Mesenteric fat pad (tissue), 1 donor: Measurements from ENCODE around the gene ORAI3. TPM values are rescaled to one million over a fixed set of nuclear protein-coding genes. Genes with fewer than 3 reads are reported as not detected.
"Not testable (repeated sequence)": the region's sequence is repeated elsewhere in the genome, so short reads cannot be mapped to it uniquely, and the experiment has no call there.

Source experiments
- DNase-seq: peaks from one replicate; pipeline ENCODE4 v3.0.0-alpha.2; 2020; ENCODE audit warnings: low spot score
- total RNA-seq: library from RNA; stranded (reverse); fragmentation: NEBNext Ultra II Directional; extraction: Animal tissue kit (Norgen Biotek cat#: 25700); gene quantifications from one replicate; pipeline ENCODE4 v1.2.1, GENCODE V29; 2021
- donor health status: DM: yes; HTN: yes; CAD: no.

Gene ORAI3
- total RNA-seq, 1 donor from 2014 or later: 17.9 TPM

DNA sequence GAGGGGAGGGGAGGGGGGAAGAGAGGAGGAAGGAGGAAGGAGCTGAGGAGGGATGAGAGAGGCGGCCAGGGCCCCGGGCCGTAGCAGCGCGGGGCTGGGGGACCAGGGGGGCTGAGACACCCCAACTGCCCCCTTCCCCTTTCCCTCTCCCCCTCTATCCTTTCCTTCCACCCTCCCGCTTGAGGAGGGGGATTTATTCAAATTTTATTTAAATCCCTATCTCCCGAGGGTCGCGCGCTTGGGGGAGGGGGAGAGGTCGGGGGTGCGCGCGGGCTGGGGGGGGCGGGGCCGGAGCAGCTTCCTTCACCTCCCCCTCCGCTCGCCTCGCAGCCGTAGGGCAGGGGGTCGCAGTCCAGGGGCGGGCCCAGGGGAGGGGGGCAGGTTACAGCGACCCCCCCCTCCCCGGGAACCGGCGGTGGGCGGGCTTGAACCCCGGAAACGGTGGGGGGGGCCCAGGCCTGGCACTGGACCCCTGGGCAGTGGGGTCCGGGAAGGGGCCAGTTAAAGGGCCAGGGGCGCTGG is 25.3 kb upstream of the ORAI3 start, which contains the start of gene FBXL19:
TSS of gene FBXL19 (plus strand) at position 19 of the 522 bp plus-strand sequence. CDS start 2,183 bp downstream, outside the sequence.
- DNase-seq: no peak

DNA sequence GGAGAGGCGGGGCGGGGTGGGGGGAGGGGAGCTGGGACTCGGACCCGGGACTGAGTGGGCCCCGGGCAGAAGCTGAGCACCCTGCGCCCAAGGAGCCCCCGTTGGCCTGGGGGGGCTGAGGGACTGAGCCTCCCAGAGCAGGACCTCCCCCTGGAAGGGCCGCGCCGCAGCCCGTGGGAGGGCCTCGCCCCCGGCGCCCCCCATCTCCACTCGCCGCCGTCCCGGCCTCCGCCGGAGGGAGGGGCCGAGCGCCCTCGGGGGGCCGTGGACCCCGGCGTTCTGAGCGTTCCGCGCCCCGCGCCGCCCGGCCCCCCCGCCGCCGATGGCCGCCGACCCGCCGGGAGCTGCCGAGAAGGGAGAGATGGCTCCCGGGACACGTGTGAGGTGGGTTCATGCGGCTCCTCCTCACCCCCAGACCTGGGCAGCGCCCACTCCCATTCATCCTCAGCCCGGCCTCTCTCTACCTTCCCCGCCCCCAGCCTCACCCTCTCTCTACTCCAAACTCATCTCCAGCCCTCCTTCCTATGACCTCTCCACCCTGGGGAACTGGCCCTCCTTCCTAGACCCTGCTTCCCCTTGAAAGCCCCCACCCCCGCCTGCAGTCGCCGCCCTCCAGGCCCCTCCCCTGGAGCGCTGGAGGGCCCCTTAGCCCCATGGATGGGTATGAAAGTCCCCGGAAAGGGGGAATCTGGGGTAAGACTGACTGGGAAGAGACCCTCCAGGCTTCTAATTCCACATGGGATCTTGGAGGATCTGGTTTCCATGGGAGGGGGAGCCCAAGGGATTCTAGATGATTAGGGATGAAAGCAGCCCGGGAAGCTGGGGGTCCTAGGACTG is 24.6 kb upstream of the ORAI3 start:
- no peak for DNase-seq

DNA sequence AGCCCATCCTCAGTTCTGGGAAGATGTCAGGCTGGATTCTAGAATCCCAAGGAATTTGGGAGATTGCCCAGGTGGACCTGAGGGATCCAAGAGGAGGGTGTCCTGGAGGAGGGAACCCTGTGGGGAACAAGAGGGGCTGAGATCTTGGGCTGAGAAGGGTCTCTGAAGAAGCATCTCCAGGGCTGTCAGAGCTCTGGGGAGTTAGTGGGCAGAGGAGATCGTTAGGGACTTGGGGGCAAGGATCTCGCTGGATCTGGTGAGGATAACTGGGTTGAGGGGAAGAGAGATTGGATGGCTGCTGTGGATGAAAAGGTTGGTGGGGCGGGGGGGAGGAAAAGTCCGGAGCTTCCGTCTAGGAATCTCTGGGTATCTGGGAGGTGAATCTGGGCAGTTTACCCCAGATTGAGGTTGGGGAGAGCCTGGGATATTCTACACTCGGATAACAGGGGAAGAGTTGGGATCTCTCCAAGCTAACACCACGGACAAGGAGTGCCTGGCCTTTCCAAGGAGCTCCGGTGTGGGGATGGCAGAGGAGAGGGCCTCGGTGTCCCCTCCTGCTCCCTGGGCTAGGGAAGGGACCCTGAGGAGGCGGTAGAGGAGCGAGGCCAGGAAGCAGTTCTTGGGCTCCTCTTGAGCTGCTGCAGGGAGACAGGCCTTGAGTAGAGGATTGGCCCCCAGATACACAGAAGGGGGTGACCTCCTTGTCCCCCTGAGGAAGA is 23.8 kb upstream of the ORAI3 start:
- DNase-seq: no peak

DNA sequence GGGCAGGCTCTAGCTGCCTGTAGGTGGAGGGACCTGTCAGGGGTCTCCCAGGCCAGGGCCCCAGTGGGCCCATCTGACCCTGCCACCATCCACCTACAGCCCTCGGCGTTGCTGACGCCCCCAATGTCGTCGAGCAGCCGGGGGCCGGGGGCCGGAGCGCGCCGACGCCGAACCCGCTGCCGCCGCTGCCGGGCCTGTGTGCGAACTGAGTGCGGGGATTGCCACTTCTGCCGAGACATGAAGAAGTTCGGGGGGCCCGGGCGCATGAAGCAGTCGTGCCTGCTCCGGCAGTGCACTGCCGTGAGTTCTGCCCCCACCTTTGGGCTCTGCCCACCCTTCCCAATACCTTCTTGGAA is 23.3 kb upstream of the ORAI3 start:
- DNase-seq: no peak

DNA sequence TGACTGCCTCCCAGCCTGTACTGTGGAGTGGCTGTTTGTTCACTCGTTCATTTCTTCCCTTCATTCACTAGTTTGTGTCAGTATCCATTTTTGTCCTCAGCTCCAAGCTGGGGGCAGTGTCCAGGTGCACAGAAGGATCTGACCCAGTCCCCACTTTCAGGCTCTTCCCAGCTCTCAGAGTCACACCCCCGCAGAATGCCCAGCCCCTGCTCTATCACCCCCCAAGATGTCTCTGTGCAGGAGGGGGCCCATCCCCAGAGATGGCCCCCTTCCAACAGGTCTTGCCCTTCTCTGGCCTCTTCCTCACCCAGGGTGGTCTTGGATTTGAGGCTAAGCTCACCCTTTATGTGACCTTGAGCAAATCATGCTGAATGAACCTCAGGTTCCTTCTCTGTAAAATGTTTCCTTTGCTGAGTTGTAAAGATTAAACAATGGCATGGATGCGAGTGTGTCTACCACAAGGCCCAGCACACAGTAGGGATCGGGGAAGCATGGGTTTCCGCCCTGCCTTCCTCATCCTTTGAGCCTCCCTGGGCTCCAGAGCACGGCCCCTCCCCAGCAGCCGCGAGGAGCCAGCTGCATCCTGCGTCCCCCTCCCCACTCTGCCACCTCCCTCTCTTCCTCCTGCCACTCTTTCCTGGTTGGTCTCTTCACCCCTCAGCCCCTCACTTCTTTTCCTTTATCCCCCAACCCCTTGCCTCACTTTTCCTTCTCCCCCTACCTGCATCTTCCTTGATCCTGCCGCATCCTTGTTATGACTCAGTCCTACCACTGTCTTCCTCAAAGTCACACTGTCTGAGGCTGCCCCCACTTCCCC is 22.7 kb upstream of the ORAI3 start:
- no peak for DNase-seq

DNA sequence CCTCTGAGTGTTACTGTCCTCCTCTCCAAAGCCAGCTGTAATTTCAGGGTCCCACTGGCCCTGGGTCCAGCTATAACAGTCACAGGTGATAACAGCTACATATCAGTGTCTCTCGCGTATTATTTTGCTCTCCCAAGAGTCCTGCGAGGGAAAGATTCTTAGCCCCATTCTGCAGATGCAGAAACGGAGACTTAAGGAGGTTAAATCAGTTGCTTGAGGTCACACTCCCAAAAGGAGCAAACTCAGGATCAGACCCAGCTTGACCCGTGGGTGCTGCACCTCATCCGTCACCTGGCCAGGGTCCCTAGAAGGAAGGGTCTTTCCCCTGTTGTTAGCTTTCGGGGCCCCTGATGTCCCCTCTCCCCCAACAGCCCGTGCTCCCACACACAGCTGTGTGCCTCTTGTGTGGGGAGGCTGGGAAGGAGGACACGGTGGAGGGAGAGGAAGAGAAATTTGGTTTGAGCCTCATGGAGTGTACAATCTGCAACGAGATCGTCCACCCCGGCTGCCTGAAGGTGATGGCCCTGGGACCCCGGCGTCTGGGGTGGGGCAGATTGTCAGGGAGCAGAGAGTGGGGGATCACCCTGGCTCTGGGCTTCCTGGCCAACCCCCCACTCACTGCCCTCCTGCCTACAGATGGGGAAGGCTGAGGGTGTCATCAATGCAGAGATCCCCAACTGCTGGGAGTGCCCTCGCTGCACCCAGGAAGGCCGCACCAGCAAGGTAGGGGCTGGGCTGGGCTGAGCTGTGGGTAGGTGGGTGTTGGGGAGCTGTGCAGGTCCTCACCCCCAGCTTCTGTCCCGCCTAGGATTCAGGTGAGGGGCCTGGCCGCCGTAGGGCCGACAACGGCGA is 21.7 kb upstream of the ORAI3 start:
- DNase-seq: no peak

DNA sequence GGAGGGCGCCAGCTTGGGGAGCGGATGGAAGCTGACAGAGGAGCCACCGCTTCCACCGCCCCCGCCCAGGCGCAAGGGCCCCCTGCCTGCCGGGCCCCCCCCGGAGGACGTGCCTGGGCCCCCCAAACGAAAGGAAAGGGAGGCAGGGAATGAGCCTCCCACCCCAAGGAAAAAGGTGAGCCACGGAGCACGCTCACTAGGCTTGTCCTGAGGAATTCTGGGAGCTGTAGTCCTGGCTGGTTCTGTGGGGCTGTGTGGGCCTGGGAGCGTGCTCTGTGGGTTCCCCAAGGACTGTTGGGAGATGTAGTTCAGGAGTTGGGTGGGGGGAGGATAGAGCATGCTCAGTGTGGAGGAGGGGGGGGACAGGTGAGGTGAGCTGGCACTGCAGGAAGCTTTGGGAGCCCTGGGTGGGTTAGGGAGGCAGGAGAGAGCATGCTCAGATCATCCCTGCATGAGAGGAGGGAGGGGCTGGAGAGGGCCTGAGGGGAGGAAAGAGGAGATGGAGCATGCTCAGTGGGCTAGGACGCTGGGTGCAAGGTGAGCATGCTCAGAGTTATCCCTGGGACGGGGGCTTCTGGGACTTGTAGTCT is 21.0 kb upstream of the ORAI3 start:
- no peak for DNase-seq

DNA sequence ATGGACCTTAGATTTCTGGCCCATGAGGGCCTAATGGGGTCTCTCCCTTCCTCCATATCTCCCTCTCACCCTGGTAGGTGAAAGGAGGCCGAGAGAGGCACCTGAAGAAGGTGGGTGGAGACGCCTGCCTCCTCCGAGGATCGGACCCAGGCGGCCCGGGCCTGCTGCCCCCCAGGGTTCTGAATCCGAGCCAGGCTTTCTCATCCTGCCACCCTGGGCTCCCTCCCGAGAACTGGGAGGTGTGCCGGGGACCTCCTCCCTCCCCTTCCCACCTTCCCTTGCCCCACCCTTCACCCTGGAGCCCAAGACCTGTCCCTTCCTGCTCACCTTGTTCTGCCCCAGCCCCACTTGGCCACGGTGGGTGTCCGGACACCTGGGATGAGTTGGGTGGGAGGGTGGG is 20.5 kb upstream of the ORAI3 start:
- DNase-seq: no peak

DNA sequence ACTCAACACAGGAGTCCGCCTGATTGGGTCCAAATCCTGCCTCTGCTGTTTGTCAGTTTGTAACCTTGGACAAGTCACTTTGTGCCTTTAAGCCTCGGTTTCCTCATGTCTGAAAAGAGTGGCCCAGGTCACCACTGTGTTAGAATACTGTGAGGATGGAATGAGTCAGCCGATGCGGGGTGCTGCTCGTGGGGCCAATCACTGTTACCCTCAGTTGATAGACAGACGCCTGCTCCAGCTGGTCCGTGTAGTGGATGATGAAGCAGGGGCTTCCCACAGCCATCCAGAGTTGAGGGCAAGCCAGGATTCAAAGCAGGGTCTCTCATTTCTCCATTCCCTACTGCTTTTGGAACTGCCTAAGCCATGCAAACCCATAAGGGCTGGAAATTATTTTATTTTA is 19.7 kb upstream of the ORAI3 start:
- no peak for DNase-seq

DNA sequence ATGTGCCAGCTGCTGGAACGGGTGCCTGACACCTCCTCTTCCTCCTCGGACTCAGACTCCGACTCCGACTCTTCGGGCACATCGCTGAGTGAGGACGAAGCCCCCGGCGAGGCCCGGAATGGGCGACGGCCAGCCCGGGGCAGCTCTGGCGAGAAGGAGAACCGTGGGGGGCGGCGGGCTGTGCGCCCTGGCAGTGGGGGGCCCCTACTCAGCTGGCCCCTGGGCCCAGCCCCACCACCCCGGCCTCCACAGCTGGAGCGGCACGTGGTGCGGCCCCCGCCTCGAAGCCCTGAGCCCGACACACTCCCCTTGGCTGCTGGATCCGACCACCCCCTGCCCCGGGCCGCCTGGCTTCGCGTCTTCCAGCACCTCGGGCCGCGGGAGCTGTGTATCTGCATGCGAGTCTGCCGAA is 18.7 kb upstream of the ORAI3 start:
- DNase-seq: no peak

DNA sequence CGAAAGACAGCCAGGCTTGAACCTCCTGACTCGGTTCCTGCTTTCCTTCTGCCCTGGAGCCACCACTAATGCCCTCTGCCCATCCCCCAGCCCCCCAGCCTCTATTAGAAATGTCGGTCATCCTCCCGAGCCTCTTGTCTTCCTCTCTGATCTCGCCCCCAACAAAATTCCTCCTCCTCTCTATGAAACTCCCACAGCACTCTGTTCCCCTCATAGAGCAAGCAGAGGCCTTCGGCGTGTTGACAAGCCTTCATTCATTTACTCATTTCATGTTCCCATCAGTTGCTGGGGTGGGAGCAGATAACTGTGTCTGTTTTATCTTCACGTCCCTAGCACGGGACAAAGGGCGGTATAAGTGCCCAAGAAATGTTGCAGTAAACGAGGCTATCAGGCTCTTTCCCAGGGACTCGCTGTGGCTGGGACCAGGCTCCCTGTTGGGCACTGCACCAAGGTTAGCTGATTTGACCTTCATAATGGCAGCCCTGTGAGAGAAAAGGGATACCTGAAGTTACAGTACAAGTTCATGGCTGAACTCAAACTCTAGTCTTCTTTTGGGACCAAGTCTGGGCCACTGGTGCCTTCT is 17.7 kb upstream of the ORAI3 start:
- no peak for DNase-seq

DNA sequence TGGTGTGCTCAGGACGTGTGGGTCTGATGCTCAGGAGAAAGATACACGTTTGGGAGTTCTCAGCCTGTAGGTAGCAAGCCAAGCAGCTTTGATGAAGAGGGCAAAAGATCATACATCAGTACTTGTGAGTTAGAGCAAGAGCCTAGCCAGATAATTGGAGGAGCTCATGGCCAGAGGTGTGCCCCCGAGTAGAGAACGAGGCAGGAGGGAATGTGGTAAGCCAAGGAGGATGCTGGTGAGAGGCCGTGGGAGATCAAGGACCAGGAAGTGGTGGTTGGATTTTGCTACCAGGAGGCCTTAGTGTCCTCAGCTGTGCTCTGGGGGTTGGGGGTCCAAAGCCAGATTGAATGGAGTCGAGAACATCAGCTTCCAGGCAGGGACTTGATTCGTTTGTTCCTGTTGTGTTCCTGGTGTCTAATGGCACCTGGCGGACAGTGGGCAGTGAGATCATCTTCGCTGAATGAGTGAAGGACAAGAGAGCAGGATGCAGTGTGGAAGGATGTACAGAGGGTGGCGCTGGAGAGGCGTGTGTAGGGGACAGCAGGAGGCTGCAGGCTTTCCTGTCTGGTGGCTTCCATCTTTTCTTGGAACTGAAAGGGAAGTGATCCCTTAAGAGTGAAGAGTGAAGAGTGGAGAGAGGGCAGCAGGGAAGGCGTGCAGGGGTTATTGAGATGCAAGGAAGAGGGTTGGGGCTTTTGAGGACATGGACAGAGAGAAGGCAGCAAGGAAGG is 13.9 kb upstream of the ORAI3 start:
- no peak for DNase-seq

DNA sequence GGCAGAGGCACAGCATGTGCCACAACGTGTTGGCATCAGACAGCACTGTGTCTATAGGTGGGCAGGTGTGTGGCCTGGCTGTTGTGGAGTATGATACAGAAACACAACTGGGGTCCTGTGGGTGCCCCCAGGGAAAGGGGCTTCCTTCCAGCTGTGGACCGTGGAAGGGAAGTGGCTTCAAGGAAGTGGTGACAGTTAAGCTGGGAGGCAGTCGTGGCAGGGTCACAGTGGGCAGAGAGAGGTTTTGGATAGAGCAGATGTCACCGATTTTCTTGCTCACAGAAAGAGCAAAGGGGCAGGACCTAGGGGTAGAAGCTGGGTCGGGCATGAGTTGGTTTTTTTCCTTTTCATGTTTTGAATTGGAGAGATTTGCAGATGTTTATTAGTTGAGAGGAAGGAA is 11.2 kb upstream of the ORAI3 start:
- DNase-seq: no peak

DNA sequence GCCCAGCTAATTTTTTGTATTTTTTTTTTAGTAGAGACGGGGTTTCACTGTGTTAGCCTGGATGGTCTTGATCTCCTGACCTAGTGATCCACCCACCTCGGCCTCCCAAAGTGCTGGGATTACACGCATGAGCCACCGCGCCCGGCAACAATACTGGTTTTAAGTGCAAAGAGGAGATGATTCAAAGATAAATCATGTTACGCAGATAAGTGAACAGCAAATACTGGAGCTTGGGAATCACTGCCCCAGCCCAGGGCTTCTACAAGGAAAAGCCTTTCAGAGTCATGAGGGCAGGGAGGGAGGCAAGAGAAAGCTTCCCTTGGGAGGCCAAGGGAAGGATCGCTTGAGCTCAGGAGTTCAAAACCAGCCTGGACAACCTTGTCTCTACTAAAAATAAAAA is 9.3 kb upstream of the ORAI3 start:
- not testable (repeated sequence) for DNase-seq

DNA sequence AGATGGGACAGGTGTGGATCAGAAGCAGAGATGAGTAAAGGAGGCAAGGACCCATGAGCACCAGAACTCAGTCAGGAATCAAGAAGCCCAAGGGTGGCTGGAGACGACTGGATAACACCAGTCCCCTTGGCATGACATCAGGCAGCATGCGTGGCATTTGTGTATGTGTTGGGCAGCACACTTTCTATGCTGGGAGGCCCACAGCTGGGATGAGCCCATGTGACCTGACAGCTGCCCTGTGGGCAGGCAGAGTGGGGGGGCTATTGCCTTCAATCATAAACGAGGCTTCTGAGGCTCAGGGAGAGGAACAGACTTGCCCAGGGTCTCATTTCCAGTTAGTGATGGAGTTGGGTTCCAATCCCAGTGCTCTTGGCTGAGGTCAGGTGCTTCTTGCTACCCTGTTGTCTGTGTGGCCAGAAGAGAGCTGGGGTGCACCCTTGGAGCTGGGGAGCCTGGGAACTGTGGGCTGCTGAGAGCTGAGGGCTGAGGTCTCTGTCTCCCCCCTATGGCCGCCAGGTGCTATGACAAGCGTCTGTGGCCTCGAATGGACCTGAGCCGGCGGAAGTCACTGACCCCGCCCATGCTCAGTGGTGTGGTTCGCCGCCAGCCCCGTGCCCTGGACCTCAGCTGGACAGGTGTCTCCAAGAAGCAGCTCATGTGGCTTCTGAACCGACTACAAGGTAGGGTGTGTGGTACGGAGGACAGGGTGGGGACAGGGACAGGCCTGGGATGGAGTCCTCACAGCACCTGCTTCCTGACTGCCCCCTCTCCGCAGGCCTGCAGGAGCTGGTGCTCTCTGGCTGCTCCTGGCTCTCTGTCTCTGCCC is 7.1 kb upstream of the ORAI3 start:
- DNase-seq: no peak

DNA sequence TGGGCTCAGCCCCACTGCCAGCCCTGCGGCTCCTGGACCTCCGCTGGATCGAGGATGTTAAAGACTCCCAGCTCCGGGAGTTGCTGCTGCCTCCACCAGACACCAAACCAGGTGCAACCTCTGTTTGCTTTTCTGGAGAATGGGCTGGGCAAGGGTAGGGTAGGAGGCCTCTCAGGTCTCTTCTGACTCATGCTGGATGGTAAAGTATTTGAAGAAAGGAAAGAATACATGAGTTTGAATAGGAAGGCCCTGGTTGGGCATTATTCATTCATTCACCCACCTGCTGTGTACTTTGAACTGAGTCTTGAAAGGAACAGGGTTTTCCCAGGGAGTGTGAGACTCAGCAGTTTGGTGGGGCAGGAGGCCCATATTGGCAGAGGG is 6.5 kb upstream of the ORAI3 start:
- no peak for DNase-seq

DNA sequence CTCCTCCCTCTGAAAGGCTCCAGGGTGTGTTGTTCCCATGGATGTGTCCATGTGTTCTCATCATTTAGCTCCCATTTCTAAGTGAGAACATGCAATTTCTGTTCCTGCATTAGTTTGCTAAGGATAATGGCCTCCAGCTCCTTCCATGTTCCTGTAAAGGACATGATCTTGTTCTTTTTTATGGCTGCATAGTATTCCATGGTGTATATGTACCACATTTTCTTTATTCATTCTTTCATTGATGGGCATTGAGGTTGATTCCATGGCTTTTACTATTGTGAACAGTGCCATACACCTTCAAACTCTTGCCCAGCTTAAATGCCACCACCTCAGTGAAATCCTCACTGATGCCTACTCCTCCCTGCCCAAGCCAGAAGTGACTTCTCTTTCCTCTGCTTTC is 4.5 kb upstream of the ORAI3 start:
- DNase-seq: no peak
